COR-L47 (cell line): ENCODE measurements around the gene SIPA1L3.
A peak's percentile ranks its signal among the peaks of the same experiment; 100 is the strongest.

ENCODE experiments used
- DNase-seq: peaks from one replicate; lab custom pipeline; 2025; lab: John Stamatoyannopoulos, UW

SIPA1L3 gene

GRCh38 chr19:37997911-37998344, 90.9 kb downstream of the SIPA1L3 start:
- DNase-seq, result no peak

DNA sequence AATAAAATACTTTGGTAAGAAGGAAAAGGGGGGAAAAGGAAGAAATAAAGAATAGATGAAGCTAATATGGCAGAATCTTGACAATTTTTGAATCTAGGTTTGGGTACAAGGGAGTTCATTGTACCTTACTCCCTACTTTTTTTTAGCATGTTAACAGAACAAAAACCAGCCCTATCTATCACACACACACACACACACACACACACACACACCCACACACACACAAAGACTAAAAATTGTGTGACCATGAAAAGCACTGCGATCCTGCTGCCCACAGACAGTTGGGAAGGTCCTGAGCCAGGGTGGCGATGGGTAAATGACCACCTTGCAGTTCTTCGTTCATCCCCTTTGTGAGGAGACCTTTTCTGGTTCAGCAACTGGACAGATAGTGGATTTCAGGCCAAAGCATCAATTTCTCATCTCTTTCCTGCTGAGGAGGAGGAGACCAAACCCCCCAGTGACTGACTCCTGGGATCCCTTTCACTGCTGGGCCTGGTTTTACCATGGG, 91.8 kb downstream of the SIPA1L3 start:
- no peak for DNase-seq

GRCh38 chr19:37999309-38000213, 92.6 kb downstream of the SIPA1L3 start:
- no peak for DNase-seq

GRCh38 chr19:38001158-38001781, 94.3 kb downstream of the SIPA1L3 start:
- no peak for DNase-seq

DNA sequence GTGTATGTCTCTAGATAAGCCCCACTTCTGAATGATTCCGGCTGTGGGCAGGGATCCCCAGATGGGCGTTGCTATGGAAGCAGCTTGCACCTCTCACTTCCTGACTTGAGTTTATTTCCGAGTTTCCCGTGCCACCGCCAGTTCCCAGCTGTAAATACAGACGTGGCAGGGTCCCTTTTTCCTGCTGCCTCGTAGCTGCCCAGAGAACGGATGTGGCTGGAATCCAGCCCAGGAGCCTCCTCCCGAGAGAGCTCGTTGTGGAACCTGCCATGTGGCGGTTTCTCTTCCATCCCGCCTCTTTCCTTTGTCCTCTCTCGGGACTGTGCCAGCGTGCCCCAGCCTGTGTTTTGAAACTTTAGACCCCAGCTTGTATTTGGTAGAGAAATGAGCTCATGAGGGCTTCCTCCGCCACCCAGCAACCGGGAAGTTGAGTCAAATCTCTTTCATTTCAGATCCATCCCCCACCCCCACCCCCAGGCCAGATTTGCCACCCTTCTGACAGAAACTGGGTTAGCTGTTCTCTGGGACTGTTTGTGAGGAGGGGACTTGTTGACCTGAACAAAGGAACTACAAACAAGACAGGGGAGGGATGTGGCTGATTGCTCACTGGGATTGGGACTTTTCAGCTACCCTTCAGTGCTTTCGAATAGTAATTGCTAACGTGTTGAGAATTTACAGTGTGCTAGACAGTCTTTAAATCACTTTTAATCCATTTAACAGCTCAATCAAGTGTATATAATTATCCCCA, 96.6 kb downstream of the SIPA1L3 start:
- peak; percentile 84 for DNase-seq

DNA sequence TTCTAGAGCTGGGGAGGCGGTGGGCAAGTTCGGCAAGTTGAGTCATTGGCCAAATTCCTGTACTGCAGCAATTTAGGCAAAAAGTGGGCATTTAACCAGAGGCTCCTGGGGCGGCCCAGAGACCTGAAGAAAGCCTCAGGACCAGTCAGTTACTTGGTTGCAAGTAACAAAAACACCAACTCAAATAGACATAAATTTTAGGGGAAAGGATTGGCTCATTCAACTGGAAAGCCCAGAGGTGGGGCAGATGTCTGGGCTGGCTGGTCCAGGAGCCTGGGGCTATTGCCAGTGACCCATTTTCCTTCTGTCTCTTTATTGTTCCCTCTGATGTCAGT, 97.1 kb downstream of the SIPA1L3 start:
- no peak for DNase-seq

DNA sequence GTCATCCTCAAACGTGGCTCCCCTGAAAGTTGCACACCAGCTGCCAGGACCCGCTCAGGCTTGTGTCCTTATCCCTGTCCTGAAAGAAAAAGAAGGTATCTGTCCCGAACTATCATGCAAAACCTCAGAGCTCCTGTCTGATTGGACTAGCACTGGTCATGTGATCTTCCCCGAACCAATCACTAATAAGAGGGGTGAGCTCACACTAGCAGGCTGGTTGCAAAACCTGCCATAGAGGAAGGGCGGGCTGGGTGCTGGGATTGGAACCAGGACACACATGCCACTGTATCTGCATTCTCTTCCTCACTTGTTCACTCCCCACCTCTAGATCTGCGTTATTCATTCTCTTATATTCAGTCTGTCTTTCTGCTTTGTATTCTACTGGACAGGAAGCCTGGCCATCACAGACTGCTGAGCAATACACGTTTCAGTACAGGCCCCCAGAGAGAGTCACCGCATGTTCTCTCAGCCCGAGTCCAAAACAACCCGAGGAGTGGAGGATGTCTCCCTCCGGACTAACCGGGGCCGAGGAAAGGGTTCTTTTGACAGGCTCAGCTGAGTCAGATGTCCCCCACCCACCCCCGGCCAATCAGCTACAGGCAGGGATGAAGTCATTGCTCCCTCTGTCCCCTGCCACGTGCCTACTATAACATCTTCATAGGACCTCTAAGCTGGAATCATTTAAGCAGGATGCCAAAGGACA, 97.7 kb downstream of the SIPA1L3 start:
- peak; percentile 85 for DNase-seq

- DNase-seq, result no peak
Observed at GRCh38 chr19:38005224-38005614, 98.2 kb downstream of the SIPA1L3 start.

DNA sequence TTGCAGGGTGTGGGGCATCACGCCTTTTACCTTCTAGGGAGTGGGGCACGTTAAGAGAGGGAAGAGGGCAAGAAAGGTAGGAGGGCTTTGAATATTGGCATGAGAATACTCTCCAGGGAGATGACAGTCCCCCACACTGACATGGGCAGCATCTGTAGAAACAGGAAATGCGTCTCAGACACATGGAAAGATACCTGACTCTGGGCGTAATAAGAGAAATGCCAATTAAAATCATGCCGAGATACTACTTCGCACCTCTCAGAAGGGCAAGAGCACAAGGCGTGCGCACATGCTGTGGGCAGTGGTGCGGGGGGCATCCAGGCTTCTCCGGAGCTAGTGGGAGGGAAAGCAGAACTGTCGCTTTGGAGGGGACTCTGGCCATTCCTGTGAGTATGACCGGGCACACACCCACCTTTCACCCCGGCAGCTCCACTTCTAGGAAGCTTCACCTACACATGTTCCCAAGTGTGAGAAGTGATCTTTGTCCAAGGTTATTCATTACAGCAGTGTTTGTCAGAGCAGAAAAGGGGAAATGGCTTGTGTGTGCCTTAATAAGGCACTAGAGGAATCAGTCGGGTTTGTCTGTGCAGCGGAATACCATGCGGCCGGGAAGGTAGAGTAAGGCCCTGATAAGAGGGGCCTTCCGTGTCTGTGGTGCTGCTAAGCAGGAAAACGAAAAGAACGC, 99.5 kb downstream of the SIPA1L3 start:
- no peak for DNase-seq

GRCh38 chr19:38009650-38010242, 102.7 kb downstream of the SIPA1L3 start:
- no peak for DNase-seq

GRCh38 chr19:38011426-38011825, 104.4 kb downstream of the SIPA1L3 start:
- no peak for DNase-seq

DNA sequence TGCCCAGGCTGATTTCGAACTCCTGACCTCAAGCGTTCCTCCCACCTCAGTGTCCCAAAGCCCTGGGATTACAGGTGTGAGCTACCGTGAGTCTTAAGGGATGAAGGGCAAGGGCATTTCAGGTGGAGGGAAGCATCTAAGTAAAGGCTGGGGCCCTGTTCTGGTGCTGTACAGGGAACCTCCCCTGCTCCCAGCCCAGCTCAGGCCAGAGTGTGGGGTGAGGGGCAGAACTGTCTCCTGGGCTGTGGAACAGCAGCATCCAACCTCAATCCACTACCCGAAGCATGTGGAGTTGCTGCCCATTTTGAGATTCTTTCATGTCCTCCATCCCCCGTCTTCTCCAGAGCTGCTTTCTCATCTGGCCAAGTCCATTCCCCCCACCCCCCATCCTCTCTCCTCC, 105.3 kb downstream of the SIPA1L3 start:
- no peak for DNase-seq

DNA sequence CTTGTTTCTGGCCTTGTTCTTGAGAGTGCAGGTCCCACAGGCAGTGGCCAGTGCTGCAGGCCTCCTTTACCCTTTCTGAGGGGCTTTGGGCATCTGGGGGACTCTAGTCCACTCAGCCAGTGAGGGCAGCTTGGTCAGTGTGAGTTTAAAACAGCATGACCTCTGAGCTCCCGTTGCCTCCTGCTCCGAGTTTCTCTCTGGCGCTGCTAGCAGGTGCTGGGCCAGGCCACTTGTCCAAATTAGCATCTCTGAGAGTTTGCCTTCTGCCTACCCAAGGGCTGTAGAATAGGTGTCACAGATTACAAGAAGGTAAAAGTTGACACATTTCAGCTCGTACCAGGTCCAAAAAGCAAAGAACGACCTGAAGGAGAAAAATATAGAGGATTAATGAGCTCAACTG, 105.9 kb downstream of the SIPA1L3 start:
- no peak for DNase-seq

GRCh38 chr19:38013913-38014580, 107.0 kb downstream of the SIPA1L3 start:
- DNase-seq, result no peak

GRCh38 chr19:38015216-38015615, 108.2 kb downstream of the SIPA1L3 start:
- no peak for DNase-seq

DNA sequence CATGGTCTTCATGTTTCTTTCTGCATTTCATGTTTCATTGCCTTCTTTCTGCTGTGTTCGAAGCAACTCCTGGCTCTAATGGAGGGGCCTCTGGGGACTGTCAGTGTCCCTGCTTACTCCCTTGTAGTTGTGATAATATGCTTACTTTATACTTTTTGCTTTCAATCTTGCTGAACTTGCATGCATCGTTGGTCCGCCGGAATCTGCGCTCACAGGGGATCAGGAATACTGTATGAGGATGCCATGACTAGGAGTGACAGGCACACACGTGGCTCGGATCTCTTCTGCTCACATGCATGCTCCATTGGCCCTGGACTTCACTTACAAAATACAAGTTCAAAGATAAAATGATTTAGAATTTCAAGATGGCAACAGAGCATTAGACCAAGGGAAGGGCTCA, 108.8 kb downstream of the SIPA1L3 start:
- DNase-seq, result no peak

- no peak for DNase-seq
Observed at GRCh38 chr19:38017401-38018151, 110.6 kb downstream of the SIPA1L3 start.

DNA sequence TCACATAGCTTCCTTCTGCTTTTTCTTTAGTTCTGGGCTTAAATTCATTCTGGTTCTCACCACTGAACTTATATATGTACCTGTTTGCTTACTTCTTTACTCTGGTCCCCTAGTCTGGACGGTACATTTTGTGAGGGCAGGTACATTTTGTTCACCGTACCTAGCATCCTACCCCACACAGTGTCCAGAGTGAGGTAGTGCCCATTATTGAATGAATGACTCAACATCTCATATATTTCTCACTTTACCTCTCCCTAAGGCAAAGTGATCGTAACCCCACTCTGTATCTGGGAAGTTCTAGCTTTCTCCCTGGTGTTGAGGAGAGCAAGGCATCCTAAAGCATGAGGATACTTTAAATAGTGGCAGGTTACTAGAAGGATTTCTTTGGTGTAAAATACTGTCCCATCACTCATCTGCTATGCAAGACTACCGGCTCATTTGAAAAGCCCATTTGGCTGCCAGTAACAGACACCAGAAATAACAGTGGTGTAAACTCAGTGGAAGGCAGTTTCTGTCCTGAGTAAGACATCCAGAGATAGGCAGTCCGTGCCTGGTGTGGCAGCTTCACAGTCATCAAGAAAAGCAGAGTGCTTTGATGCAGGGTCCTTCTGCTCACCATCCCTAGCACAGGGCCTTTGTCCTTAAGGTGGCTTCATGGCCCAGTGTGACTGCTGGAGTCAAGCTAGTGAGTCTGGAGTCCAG, 111.8 kb downstream of the SIPA1L3 start:
- DNase-seq, result no peak

GRCh38 chr19:38019396-38019724, 112.4 kb downstream of the SIPA1L3 start:
- DNase-seq, result no peak
